ENCODE data around the gene FBXO2. TPM values are rescaled to one million over a fixed set of nuclear protein-coding genes. Genes with fewer than 3 reads are reported as not detected.

The FBXO2 gene
- total RNA-seq, 2 donors from 2014 or later: 14.1 to 16.9 TPM

DNA sequence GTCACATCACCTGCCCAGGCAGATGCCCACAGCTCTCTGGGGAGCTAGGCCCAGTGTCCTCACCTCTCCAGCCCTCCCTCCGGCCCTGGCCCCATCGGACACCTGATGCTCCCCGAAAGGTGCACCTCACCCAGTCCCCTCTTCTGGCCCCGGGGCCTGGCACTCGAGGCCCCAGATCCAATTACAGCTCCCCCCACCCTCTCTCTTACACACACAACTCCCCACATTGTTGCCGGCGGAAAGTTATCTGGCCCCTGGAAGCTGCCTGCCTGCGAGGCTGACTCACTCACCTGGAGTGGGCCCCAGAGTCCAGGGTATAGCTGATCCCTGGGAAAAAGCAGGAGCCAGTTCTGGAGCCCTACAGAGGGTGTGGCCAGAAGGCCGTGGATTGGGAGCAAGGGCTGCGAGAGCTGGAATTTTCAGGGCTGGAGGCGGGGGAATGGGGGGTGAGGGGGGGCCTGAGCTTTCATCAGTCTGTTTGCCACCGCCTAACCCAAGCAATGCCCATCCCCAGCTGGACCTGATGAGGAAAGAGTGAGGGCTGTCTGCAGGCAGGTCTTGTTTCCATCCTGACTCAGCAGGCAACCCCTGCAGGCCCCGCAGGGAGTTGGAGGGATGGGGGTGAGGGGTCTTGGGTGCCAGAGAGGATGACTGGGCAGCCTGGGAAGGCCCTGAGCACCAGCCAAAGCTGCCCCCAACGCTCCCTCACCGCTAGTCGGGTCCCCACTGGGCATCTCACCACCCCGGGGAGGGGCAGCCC lies 948 bp downstream of the FBXO2 start:
- TF ChIP-seq POLR2A (IDR thresholded peaks at IDR 0.05): no peak
- TF ChIP-seq, protein P1, sequence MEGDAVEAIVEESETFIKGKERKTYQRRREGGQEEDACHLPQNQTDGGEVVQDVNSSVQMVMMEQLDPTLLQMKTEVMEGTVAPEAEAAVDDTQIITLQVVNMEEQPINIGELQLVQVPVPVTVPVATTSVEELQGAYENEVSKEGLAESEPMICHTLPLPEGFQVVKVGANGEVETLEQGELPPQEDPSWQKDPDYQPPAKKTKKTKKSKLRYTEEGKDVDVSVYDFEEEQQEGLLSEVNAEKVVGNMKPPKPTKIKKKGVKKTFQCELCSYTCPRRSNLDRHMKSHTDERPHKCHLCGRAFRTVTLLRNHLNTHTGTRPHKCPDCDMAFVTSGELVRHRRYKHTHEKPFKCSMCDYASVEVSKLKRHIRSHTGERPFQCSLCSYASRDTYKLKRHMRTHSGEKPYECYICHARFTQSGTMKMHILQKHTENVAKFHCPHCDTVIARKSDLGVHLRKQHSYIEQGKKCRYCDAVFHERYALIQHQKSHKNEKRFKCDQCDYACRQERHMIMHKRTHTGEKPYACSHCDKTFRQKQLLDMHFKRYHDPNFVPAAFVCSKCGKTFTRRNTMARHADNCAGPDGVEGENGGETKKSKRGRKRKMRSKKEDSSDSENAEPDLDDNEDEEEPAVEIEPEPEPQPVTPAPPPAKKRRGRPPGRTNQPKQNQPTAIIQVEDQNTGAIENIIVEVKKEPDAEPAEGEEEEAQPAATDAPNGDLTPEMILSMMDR (IDR thresholded peaks at IDR 0.05): no peak
- TF ChIP-seq POLR2AphosphoS5 (IDR thresholded peaks at IDR 0.05): no peak
- no peaks in the 10 kb centered on the region for H3K9me3 ChIP-seq
- no peaks in the 10 kb centered on the region for H3K27me3 ChIP-seq (replicated peaks; ENCODE audit: insufficient read depth)
- no peak for DNase-seq (ENCODE audit: low spot score)
- no peaks in the 10 kb centered on the region for H3K36me3 ChIP-seq
- 61% methylated on average over 17 of the region's 17 CpGs for WGBS
- intact Hi-C loops (cut with DNase I): loop anchor here (5.0 kb wide), 1 partner anchor 69 kb away; no protein-coding TSS in a partner anchor
- H3K4me3 ChIP-seq: peak overlapping the region in 1 of 2 donors; percentile 85
- peaks cover 7% of the 10 kb centered on the region for H3K4me1 ChIP-seq (replicated peaks)
- peak overlapping the region in 1 of 2 donors; percentile 78 for H3K27ac ChIP-seq

DNA sequence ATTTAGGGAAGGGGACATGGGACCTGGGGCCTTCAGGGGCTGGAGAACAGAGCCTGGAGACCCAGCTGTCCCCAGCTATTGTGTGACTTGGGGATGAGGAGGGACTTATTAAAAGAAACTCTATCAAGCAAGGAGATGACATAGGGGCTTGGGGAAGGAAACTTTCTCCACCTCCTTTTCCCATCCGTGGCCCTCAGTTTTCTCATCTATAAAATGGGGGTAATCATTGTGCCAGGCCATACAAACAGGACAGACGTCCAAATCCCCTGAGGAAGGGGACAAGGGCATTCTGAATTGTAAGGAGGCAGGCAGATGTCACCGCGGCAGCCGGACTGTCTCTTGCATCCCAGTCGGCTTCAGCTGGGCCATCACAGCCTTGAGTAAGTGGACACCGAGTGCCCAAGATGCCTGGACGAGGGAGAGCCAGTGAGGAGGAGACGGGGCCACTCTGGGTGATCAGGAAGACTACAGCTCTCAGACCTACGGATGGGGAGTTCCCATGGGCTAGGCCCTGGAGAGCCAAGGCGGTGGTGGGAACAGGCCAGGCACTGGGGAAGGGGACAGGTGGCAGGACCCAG lies 1.9 kb downstream of the FBXO2 start:
- no peak overlapping the region for H3K27ac ChIP-seq
- no peaks in the 10 kb centered on the region for H3K9me3 ChIP-seq
- H3K4me1 ChIP-seq (replicated peaks): peaks cover 7% of the 10 kb centered on the region
- H3K27me3 ChIP-seq (replicated peaks; ENCODE audit: insufficient read depth): no peaks in the 10 kb centered on the region
- intact Hi-C loops (cut with DNase I): loop anchor here (5.0 kb wide), 1 partner anchor 70 kb away; no protein-coding TSS in a partner anchor
- H3K36me3 ChIP-seq: no peaks in the 10 kb centered on the region
- WGBS: 90% methylated on average over 11 of the region's 11 CpGs
- no peak for DNase-seq (ENCODE audit: low spot score)
- no peak for TF ChIP-seq POLR2AphosphoS5 (IDR thresholded peaks at IDR 0.05)
- no peak for TF ChIP-seq POLR2A (IDR thresholded peaks at IDR 0.05)
- TF ChIP-seq, protein P1 (IDR thresholded peaks at IDR 0.05): no peak
- no peak overlapping the region for H3K4me3 ChIP-seq

DNA sequence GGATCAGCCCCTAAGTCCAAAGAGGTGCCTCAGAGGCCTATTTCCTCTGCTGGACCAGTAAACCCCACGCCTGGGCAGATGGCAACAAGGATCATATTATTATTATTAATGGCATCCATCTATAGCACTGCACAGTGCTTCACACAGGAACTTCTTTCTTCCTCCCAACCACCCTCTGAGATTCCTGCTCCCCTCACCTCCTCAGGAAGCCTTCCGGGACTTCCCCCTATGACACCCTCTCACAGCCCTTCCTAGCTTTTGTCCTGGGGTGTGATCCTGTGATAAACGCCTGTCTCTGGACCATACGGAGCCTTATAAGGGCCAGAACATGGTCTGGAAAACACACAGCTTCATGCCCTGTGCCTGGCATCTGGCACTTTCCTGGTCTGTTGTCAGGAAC lies 3.2 kb downstream of the FBXO2 start:
- no peak overlapping the region for H3K27ac ChIP-seq
- H3K4me1 ChIP-seq (replicated peaks): peaks cover 7% of the 10 kb centered on the region
- WGBS: 89% methylated on average over 4 of the region's 4 CpGs
- intact Hi-C loops (cut with DNase I): loop anchor here (5.0 kb wide), 1 partner anchor 71 kb away; no protein-coding TSS in a partner anchor
- H3K27me3 ChIP-seq (replicated peaks; ENCODE audit: insufficient read depth): no peaks in the 10 kb centered on the region
- TF ChIP-seq POLR2AphosphoS5 (IDR thresholded peaks at IDR 0.05) (no peak), POLR2A (IDR thresholded peaks at IDR 0.05) (no peak)
- TF ChIP-seq, protein P1 (IDR thresholded peaks at IDR 0.05): no peak
- DNase-seq (ENCODE audit: low spot score): no peak
- H3K9me3 ChIP-seq: no peaks in the 10 kb centered on the region
- no peaks in the 10 kb centered on the region for H3K36me3 ChIP-seq
- H3K4me3 ChIP-seq: no peak overlapping the region

DNA sequence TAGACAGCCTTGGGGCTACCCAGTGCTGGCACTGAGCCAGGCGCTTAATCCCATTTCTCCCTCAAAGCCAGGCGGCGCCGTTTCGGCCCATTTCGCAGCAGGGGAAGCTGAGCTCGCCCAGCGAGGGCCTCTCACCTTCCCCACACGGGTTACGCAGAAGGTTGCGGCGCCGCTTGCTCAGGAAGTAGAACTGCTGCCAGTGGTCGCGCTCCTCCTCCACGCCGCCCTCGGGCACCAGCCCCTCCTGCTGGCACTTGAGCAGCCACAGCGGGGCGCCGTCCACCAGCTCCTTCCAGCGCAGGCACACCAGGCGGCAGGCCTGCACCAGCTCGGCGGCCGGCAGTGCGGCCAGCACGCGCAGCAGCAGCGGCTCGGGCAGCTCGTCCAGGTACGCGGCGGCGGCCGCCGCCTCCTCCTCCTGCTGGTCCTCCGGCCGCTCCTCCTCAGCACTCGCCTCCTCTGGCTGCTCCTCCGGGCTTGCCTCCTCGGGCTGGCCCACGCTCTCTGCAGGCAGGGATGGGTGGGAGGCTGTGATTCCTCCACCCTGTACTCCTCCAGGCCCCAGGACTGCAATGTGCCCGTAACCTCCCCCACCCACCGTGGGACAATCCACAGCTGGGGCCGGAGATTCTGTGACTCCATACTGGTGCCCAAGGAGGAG lies 3.8 kb downstream of the FBXO2 start:
- H3K9me3 ChIP-seq: no peaks in the 10 kb centered on the region
- no peaks in the 10 kb centered on the region for H3K36me3 ChIP-seq
- H3K4me1 ChIP-seq (replicated peaks): peaks cover 5% of the 10 kb centered on the region
- no peak overlapping the region for H3K4me3 ChIP-seq
- intact Hi-C loops (cut with DNase I): loop anchor here (5.0 kb wide), 1 partner anchor 72 kb away; no protein-coding TSS in a partner anchor
- H3K27ac ChIP-seq: no peak overlapping the region
- WGBS: 19% methylated on average over 44 of the region's 47 CpGs
- H3K27me3 ChIP-seq (replicated peaks; ENCODE audit: insufficient read depth): no peaks in the 10 kb centered on the region
- TF ChIP-seq POLR2A (IDR thresholded peaks at IDR 0.05) (no peak), POLR2AphosphoS5 (IDR thresholded peaks at IDR 0.05) (no peak)
- TF ChIP-seq, protein P1 (IDR thresholded peaks at IDR 0.05): peak; percentile 27 to 85 (median 72)
- DNase-seq (ENCODE audit: low spot score): peak; percentile 66

Measured in prostate gland (tissue), 2 donors.